Left ventricle myocardium inferior (tissue), 1 donor: Measurements from ENCODE around the gene GPD2. TPM values are rescaled to one million over a fixed set of nuclear protein-coding genes. Genes with fewer than 3 reads are reported as not detected.

ENCODE experiments used
- DNase-seq: peaks from one replicate; pipeline ENCODE4 v3.0.0-alpha.2; 2020
- H3K27ac ChIP-seq: fragments of 200-600 bp; replicated peaks from 2 replicates; pipeline ENCODE4 v1.8.0; 2021
- H3K27me3 ChIP-seq: fragments of 200-600 bp; 2 replicates; pipeline ENCODE4 v1.8.0; 2021; ENCODE audit warnings: low read depth
- H3K36me3 ChIP-seq: fragments of 200-600 bp; 2 replicates; pipeline ENCODE4 v1.8.0; 2021
- H3K4me1 ChIP-seq: fragments of 200-600 bp; 2 replicates; pipeline ENCODE4 v1.8.0; 2021
- H3K4me3 ChIP-seq: fragments of 200-600 bp; 2 replicates; pipeline ENCODE4 v1.8.0; 2021; ENCODE audit warnings: mild to moderate bottlenecking, moderate library complexity
- H3K9me3 ChIP-seq: fragments of 200-600 bp; replicated peaks from 2 replicates; pipeline ENCODE4 v1.8.0; 2021
- CTCF ChIP-seq: fragments of 200-600 bp; IDR thresholded peaks from 2 replicates; pipeline ENCODE4 v1.8.0; 2021; ENCODE audit warnings: antibody characterized with exemption, mild to moderate bottlenecking, borderline replicate concordance
- intact Hi-C: fragments of 100-400 bp; cut with micrococcal nuclease; formaldehyde crosslinking; loops from one replicate; pipeline ENCODE4 v1.11.0; 2022
- total RNA-seq: library from RNA; stranded (reverse); fragmentation: NEBNext Ultra II Directional; extraction: Animal tissue kit (Norgen Biotek cat#: 25700); gene quantifications from one replicate; pipeline ENCODE4 v1.2.1, GENCODE V29; 2021
- donor health status: DM: no; HTN: yes; CAD: no; lungs with severe emphysema.

The GPD2 gene
- total RNA-seq, 1 donor from 2014 or later = 14.4 TPM

GRCh38 chr2:156563994-156564753 is 128.0 kb downstream of the GPD2 start:
- Histone ChIP-seq H3K36me3 (peaks cover 7% of the 10 kb centered on the region), H3K9me3 (no peaks in the 10 kb centered on the region), H3K27ac (no peak overlapping the region), H3K4me3 (no peak overlapping the region), H3K27me3 (no peaks in the 10 kb centered on the region), H3K4me1 (peaks cover 14% of the 10 kb centered on the region)
- TF ChIP-seq CTCF = no peak
- intact Hi-C loops = no loop called here
- no peak for DNase-seq

- DNase-seq = no peak
- no peaks in the 10 kb centered on the region for H3K9me3 ChIP-seq
- no peak overlapping the region for H3K4me3 ChIP-seq
- TF ChIP-seq CTCF = no peak
- no peaks in the 10 kb centered on the region for H3K27me3 ChIP-seq
- H3K27ac ChIP-seq = no peak overlapping the region
- peaks cover 14% of the 10 kb centered on the region for H3K4me1 ChIP-seq
- H3K36me3 ChIP-seq = peaks cover 16% of the 10 kb centered on the region
- intact Hi-C loops = no loop called here
Measured at GRCh38 chr2:156565066-156565710, 129.0 kb downstream of the GPD2 start.

- H3K9me3 ChIP-seq = no peaks in the 10 kb centered on the region
- H3K27me3 ChIP-seq = no peaks in the 10 kb centered on the region
- TF ChIP-seq CTCF = no peak
- peaks cover 45% of the 10 kb centered on the region for H3K36me3 ChIP-seq
- no peaks in the 10 kb centered on the region for H3K4me1 ChIP-seq
- H3K27ac ChIP-seq = no peak overlapping the region
- intact Hi-C loops = no loop called here
- no peak overlapping the region for H3K4me3 ChIP-seq
- DNase-seq = no peak
Measured at GRCh38 chr2:156573710-156574109, 137.5 kb downstream of the GPD2 start.

- intact Hi-C loops = no loop called here
- DNase-seq = no peak
- Histone ChIP-seq H3K27me3 (no peaks in the 10 kb centered on the region), H3K27ac (no peak overlapping the region), H3K4me1 (no peaks in the 10 kb centered on the region), H3K36me3 (peaks cover 45% of the 10 kb centered on the region), H3K9me3 (no peaks in the 10 kb centered on the region), H3K4me3 (no peak overlapping the region)
- TF ChIP-seq CTCF = no peak
Measured at GRCh38 chr2:156574112-156574511, 137.9 kb downstream of the GPD2 start.

GRCh38 chr2:156576005-156576404 is 139.8 kb downstream of the GPD2 start:
- Histone ChIP-seq H3K27ac (no peak overlapping the region), H3K27me3 (no peaks in the 10 kb centered on the region), H3K36me3 (peaks cover 37% of the 10 kb centered on the region), H3K9me3 (no peaks in the 10 kb centered on the region), H3K4me3 (no peak overlapping the region), H3K4me1 (no peaks in the 10 kb centered on the region)
- TF ChIP-seq CTCF = no peak
- DNase-seq = no peak
- intact Hi-C loops = no loop called here
